ENCODE results near the gene GPR155. TPM values are rescaled to one million over a fixed set of nuclear protein-coding genes. Genes with fewer than 3 reads are reported as not detected.

Gene GPR155
- total RNA-seq, 2 experiments from 2014 or later = 17.3 to 19.8 TPM

GRCh38 chr2:174454566-174454965 lies 32.3 kb downstream of the GPR155 start:
- H3K4me1 Mint-ChIP-seq (ENCODE audit: low read depth) = peaks cover 6% of the 10 kb centered on the region
- no peaks in the 10 kb centered on the region for H3K27me3 Mint-ChIP-seq (ENCODE audit: low read depth)
- ATAC-seq = no peak
- peaks cover 34% of the 10 kb centered on the region for H3K36me3 Mint-ChIP-seq (ENCODE audit: low read depth)
- H3K9me3 Mint-ChIP-seq (ENCODE audit: insufficient read depth) = no peaks in the 10 kb centered on the region
- no peak for DNase-seq
- ChIA-PET POLR2A (no interaction called here), CTCF (interaction anchor here (0.9 to 3.3 kb wide), 2 partner anchors 8 to 9 kb away, joined by 3 to 9 read pairs; no protein-coding TSS in a partner anchor)
- no peak overlapping the region for H3K27ac Mint-ChIP-seq
- no peak overlapping the region for H3K4me3 Mint-ChIP-seq

GRCh38 chr2:174450021-174450816 lies 36.6 kb downstream of the GPR155 start:
- POLR2A ChIA-PET = no interaction called here
- H3K27me3 Mint-ChIP-seq (ENCODE audit: low read depth) = no peaks in the 10 kb centered on the region
- H3K27ac Mint-ChIP-seq = no peak overlapping the region
- no peak overlapping the region for H3K4me3 Mint-ChIP-seq
- peaks cover 6% of the 10 kb centered on the region for H3K4me1 Mint-ChIP-seq (ENCODE audit: low read depth)
- ATAC-seq (no peak), DNase-seq (no peak)
- H3K9me3 Mint-ChIP-seq (ENCODE audit: insufficient read depth) = no peaks in the 10 kb centered on the region
- H3K36me3 Mint-ChIP-seq (ENCODE audit: low read depth) = peaks cover 40% of the 10 kb centered on the region
- CTCF ChIA-PET = interaction anchor here (0.9 to 1.4 kb wide), 2 partner anchors 12 to 15 kb away, joined by 3 to 6 read pairs; no protein-coding TSS in a partner anchor

- Mint-ChIP-seq H3K4me1 (ENCODE audit: low read depth) (peaks cover 6% of the 10 kb centered on the region), H3K36me3 (ENCODE audit: low read depth) (peaks cover 42% of the 10 kb centered on the region), H3K9me3 (ENCODE audit: insufficient read depth) (no peaks in the 10 kb centered on the region), H3K27ac (no peak overlapping the region), H3K4me3 (no peak overlapping the region), H3K27me3 (ENCODE audit: low read depth) (no peaks in the 10 kb centered on the region)
- ChIA-PET CTCF (no interaction called here), POLR2A (no interaction called here)
- DNase-seq = no peak
- ATAC-seq = no peak
Observed at GRCh38 chr2:174449033-174449432, 37.8 kb downstream of the GPR155 start.

GRCh38 chr2:174446531-174446930 lies 40.3 kb downstream of the GPR155 start:
- Mint-ChIP-seq H3K36me3 (ENCODE audit: low read depth) (peaks cover 39% of the 10 kb centered on the region), H3K4me3 (no peak overlapping the region), H3K4me1 (ENCODE audit: low read depth) (peaks cover 6% of the 10 kb centered on the region), H3K27me3 (ENCODE audit: low read depth) (no peaks in the 10 kb centered on the region), H3K27ac (no peak overlapping the region), H3K9me3 (ENCODE audit: insufficient read depth) (no peaks in the 10 kb centered on the region)
- ChIA-PET POLR2A (interaction anchor here (0.9 kb wide), 1 partner anchor 50 kb away, joined by 3 read pairs; no protein-coding TSS in a partner anchor), CTCF (interaction anchor here (0.7 to 1.9 kb wide), 4 partner anchors 9 to 825 kb away, joined by 3 to 10 read pairs (median 3); no protein-coding TSS in a partner anchor)
- DNase-seq (no peak), ATAC-seq (no peak)

DNA sequence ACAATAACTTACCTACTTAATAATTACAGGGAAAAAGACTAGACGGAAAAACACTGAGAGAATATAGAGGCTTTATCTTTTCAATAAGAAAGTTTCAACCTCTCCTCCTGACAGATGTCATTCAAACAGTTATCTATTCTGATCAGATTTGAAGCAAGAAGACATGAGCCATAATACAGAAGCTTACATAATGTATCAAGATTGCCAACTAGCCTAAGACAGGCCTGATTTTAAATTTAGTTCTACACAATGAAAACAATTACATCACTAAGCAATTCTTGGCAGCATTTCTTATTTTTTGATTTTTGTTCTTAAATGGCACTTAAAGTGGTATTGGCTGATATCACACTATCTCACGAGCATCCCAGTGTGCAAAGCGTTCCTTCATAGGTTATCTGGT lies 41.6 kb downstream of the GPR155 start:
- ChIA-PET POLR2A (no interaction called here), CTCF (no interaction called here)
- Mint-ChIP-seq H3K4me1 (ENCODE audit: low read depth) (peaks cover 2% of the 10 kb centered on the region), H3K9me3 (ENCODE audit: insufficient read depth) (no peaks in the 10 kb centered on the region), H3K36me3 (ENCODE audit: low read depth) (peaks cover 41% of the 10 kb centered on the region), H3K27ac (no peak overlapping the region), H3K27me3 (ENCODE audit: low read depth) (no peaks in the 10 kb centered on the region), H3K4me3 (no peak overlapping the region)
- ATAC-seq = no peak
- no peak for DNase-seq

- H3K4me3 Mint-ChIP-seq = no peak overlapping the region
- POLR2A ChIA-PET = interaction anchor here (0.6 kb wide), 1 partner anchor 16 kb away, joined by 3 read pairs; no protein-coding TSS in a partner anchor
- peaks cover 42% of the 10 kb centered on the region for H3K36me3 Mint-ChIP-seq (ENCODE audit: low read depth)
- H3K4me1 Mint-ChIP-seq (ENCODE audit: low read depth) = no peaks in the 10 kb centered on the region
- H3K27ac Mint-ChIP-seq = no peak overlapping the region
- no peaks in the 10 kb centered on the region for H3K9me3 Mint-ChIP-seq (ENCODE audit: insufficient read depth)
- ATAC-seq (no peak), DNase-seq (no peak)
- CTCF ChIA-PET = no interaction called here
- no peaks in the 10 kb centered on the region for H3K27me3 Mint-ChIP-seq (ENCODE audit: low read depth)
Observed at GRCh38 chr2:174444761-174445160, 42.1 kb downstream of the GPR155 start.

DNA sequence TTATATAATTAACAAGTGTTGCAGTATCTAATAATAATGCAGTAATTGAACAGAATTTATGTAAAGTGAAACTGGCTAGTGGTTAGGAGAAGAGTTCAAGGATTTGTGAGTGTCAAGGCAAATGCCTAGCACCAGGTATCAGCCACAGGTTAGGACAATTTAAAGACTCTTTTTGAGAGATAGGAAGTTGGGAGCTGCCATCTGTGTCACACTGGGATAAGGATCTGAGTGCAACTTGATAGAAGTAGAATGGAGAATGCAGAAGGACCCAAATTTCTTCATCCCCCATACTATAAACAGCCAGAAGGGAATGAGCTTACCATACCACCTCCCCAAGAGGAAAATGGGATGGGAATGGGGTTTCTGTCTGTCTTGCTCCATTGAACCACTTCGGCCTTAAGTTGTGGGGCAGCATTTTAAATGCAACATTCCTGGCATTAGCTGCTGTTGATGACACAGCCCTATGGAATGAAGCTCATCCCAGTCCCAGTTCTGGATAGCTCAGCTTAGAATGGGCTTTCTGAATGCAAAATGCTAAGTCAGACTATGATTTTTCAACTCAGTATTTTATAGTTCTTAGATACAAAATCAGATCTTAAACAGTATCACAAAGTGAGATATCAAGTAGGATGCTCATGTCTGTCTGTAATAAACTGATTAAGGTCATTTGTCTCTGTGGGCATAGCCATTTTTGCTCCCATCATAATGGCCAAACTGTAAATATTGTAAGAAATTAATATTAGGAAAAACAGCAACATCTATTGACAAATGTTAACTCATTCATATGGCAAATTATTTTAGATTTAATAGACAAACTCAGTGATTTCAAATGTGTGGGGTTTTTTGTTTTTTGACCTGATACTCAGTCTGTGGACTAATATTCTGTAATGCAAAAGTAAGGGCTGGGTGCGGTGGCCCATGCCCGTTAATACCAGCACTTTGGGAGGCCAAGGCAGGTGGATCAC lies 44.0 kb downstream of the GPR155 start:
- ATAC-seq (no peak), DNase-seq (no peak)
- POLR2A ChIA-PET = interaction anchor here (1.2 kb wide), 1 partner anchor 125 kb away, joined by 3 read pairs; no protein-coding TSS in a partner anchor
- Mint-ChIP-seq H3K4me3 (no peak overlapping the region), H3K9me3 (ENCODE audit: insufficient read depth) (no peaks in the 10 kb centered on the region), H3K36me3 (ENCODE audit: low read depth) (peaks cover 31% of the 10 kb centered on the region), H3K27ac (no peak overlapping the region), H3K27me3 (ENCODE audit: low read depth) (no peaks in the 10 kb centered on the region), H3K4me1 (ENCODE audit: low read depth) (no peaks in the 10 kb centered on the region)
- CTCF ChIA-PET = no interaction called here

DNA sequence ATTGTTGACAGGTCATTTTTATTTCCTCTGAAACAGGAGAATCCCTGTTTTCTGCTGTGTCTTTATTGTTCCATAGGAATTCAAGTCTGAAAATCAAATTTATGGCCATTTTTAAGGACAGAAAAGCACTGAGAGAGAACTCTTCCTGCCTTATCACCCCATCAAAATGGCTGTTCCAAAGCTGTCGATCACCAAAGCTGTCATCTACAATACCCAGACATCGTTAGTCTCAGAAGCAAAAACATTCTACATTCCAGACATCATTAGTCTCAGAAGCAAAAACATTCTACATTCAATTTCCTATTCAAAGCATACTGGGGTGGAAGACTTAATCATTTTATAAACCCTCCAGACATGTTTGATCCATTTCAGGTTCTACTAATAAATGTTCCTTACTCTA lies 46.9 kb downstream of the GPR155 start:
- no peak for ATAC-seq
- Mint-ChIP-seq H3K36me3 (ENCODE audit: low read depth) (peaks cover 28% of the 10 kb centered on the region), H3K9me3 (ENCODE audit: insufficient read depth) (no peaks in the 10 kb centered on the region), H3K4me1 (ENCODE audit: low read depth) (no peaks in the 10 kb centered on the region), H3K4me3 (no peak overlapping the region), H3K27ac (no peak overlapping the region), H3K27me3 (ENCODE audit: low read depth) (no peaks in the 10 kb centered on the region)
- ChIA-PET CTCF (no interaction called here), POLR2A (no interaction called here)
- no peak for DNase-seq

DNA sequence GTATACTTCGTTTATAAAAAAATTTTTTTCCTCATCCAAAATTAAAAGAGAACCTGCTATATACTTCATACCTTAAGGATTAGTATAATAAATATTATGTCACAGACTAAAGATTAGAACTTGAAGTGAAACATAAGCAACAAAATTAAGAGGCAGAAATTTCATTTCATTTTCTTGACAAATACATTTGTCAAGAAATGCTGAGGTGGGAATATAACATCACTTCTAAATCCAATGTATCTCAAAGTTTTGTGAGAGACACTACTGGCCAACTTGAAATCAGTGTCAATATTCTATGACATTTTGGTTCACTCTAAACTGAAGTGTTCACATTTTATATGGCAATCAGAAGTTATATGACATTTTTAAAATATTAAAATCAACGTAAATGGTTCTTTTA lies 47.5 kb downstream of the GPR155 start:
- POLR2A ChIA-PET = no interaction called here
- Mint-ChIP-seq H3K27ac (no peak overlapping the region), H3K4me3 (no peak overlapping the region), H3K9me3 (ENCODE audit: insufficient read depth) (no peaks in the 10 kb centered on the region), H3K4me1 (ENCODE audit: low read depth) (no peaks in the 10 kb centered on the region), H3K27me3 (ENCODE audit: low read depth) (no peaks in the 10 kb centered on the region), H3K36me3 (ENCODE audit: low read depth) (peaks cover 26% of the 10 kb centered on the region)
- DNase-seq (no peak), ATAC-seq (no peak)
- CTCF ChIA-PET = no interaction called here

GRCh38 chr2:174438146-174438886 lies 48.5 kb downstream of the GPR155 start:
- ChIA-PET POLR2A (interaction anchor here (0.8 kb wide), 1 partner anchor 43 kb away, joined by 3 read pairs; the partner anchor contains the start of gene SCRN3), CTCF (interaction anchor here (1.1 to 1.4 kb wide), 2 partner anchors 24 to 44 kb away, joined by 3 read pairs; no protein-coding TSS in a partner anchor)
- Mint-ChIP-seq H3K4me3 (no peak overlapping the region), H3K36me3 (ENCODE audit: low read depth) (peaks cover 30% of the 10 kb centered on the region), H3K27me3 (ENCODE audit: low read depth) (no peaks in the 10 kb centered on the region), H3K9me3 (ENCODE audit: insufficient read depth) (no peaks in the 10 kb centered on the region), H3K4me1 (ENCODE audit: low read depth) (no peaks in the 10 kb centered on the region), H3K27ac (no peak overlapping the region)
- DNase-seq = no peak
- no peak for ATAC-seq

DNA sequence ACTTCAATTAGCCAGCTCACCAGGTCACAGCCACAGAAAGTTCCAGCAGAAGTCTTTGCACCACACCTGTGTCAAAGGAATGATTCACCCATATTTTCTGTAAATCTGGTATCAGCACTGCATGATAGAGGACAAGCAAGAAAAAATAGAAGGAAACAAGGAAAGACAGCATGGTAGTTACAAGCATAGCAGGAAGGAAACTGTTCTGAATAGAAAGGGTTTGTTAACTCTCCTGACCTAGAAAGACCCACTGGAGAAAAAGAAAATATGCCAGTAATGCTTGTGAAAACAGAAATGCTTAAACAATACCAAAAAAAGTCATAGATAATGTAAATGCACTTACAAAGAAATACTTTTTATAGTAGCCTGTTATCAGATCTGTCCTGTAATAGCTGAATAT lies 50.5 kb downstream of the GPR155 start:
- H3K36me3 Mint-ChIP-seq (ENCODE audit: low read depth) = peaks cover 30% of the 10 kb centered on the region
- H3K4me1 Mint-ChIP-seq (ENCODE audit: low read depth) = no peaks in the 10 kb centered on the region
- DNase-seq (no peak), ATAC-seq (no peak)
- ChIA-PET CTCF (interaction anchor here (0.7 kb wide), 1 partner anchor 29 kb away, joined by 3 read pairs; no protein-coding TSS in a partner anchor), POLR2A (interaction anchor here (0.8 kb wide), 1 partner anchor 1442 kb away, joined by 3 read pairs; no protein-coding TSS in a partner anchor)
- no peak overlapping the region for H3K4me3 Mint-ChIP-seq
- H3K27me3 Mint-ChIP-seq (ENCODE audit: low read depth) = no peaks in the 10 kb centered on the region
- no peaks in the 10 kb centered on the region for H3K9me3 Mint-ChIP-seq (ENCODE audit: insufficient read depth)
- H3K27ac Mint-ChIP-seq = no peak overlapping the region

Measured in activated CD8-positive, alpha-beta T cell treated with anti-CD3 and anti-CD28 coated beads, Interleukin-2, amount 10 ng/mL, durations not matched to agents 7 days and 5 days (primary cell).